ENCODE data around the gene TPCN1.

Gene TPCN1

DNA sequence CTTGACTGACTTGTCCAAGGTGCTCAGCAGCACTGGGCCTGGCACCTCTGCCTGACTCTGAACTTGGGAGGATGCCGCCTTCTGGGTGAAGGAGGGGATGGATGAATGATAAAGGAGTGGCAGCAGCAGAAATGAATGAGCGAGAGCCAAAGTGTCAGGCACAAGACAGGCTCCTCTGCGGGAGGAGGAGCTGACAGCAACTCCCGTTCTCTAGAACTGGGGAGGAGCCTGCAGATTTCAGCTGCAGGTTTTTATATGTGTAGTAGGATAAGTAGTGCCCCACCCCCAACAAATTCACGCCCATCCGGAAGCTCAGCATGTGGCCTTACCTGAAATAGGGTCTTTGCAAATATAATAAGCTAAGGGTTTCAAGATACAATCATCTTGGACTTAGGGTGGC lies 80.5 kb downstream of the TPCN1 start:
- H3K9me3 ChIP-seq (ENCODE audit: insufficient read depth, low read depth, low read length) = no peaks in the 10 kb centered on the region
- H3K4me3 ChIP-seq (ENCODE audit: low read length) = no peak overlapping the region
- H3K27ac ChIP-seq (ENCODE audit: low read depth, low read length) = no peak overlapping the region
- no peaks in the 10 kb centered on the region for H3K27me3 ChIP-seq (ENCODE audit: insufficient read depth, low read length)
- H3K4me1 ChIP-seq (ENCODE audit: insufficient read depth, low read length) = peaks cover 17% of the 10 kb centered on the region
- no peak overlapping the region for H3K9ac ChIP-seq (ENCODE audit: low read depth, low read length)
- WGBS = 69% methylated on average over 4 of the region's 6 CpGs
- H3K36me3 ChIP-seq (ENCODE audit: insufficient read depth, low read length) = no peaks in the 10 kb centered on the region

DNA sequence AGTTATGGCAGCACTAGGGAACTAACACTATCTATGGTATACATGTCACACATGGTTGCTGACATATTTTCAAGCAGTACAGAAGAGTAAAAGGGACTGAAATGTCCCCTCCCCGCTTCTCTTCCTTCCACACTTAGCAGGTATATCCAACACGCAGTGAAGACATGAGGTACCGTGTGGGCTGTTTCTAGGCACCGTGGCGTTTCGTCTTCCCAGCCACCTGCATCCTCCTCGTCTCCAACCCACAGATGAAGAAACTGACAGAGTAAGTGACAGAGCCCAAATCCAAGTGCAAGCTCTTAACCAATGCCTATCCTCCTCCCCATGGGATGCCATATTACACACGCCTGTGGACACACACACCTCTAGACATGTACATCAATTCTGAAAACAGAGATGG lies 81.2 kb downstream of the TPCN1 start:
- H3K9ac ChIP-seq (ENCODE audit: low read depth, low read length) = no peak overlapping the region
- no peaks in the 10 kb centered on the region for H3K36me3 ChIP-seq (ENCODE audit: insufficient read depth, low read length)

DNA sequence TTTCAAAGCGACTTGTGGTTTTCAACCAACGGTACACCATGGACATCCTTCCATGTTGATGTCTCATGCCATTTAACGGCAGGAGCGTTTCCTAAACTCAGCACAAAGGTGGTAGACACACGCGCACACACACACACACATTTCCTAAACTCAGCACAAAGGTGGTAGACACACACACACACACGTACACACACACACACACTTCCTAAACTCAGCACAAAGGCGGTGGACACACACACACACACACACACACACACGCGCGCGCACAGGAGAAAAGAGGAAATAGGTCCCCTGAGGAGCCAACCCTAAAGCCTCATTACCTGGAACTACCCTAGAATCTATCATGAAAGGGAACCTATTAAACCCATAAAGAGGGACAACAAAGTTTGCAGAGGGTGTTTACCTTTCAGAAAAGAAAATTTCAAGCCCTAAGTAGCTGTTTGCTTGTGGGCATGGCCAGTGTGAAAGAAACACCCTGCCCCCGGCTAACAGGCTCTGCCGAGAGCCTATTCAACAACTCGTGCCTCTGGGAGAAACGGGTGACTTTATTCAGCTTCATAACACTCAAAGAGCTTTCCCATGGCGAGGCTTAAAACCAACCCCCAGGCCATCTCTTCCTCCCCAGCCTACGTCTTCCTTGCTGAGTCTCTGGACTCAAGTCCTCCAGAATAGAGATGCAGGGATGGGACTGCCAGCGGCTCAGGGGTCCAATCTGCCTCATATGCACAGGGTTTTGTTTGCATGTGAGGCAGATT lies 81.8 kb downstream of the TPCN1 start:
- Histone ChIP-seq H3K4me3 (ENCODE audit: low read length) (no peak overlapping the region), H3K27me3 (ENCODE audit: insufficient read depth, low read length) (no peaks in the 10 kb centered on the region), H3K36me3 (ENCODE audit: insufficient read depth, low read length) (no peaks in the 10 kb centered on the region), H3K27ac (ENCODE audit: low read depth, low read length) (no peak overlapping the region), H3K4me1 (ENCODE audit: insufficient read depth, low read length) (peaks cover 17% of the 10 kb centered on the region), H3K9me3 (ENCODE audit: insufficient read depth, low read depth, low read length) (no peaks in the 10 kb centered on the region), H3K9ac (ENCODE audit: low read depth, low read length) (no peak overlapping the region)
- 55% methylated on average over 19 of the region's 19 CpGs for WGBS

More for the DNA sequence above, 81.2 kb downstream of the TPCN1 start:
- Histone ChIP-seq H3K27me3 (ENCODE audit: insufficient read depth, low read length) (no peaks in the 10 kb centered on the region), H3K9me3 (ENCODE audit: insufficient read depth, low read depth, low read length) (no peaks in the 10 kb centered on the region), H3K27ac (ENCODE audit: low read depth, low read length) (no peak overlapping the region), H3K4me3 (ENCODE audit: low read length) (no peak overlapping the region), H3K4me1 (ENCODE audit: insufficient read depth, low read length) (peaks cover 17% of the 10 kb centered on the region)
- WGBS = 89% methylated on average over 8 of the region's 8 CpGs

DNA sequence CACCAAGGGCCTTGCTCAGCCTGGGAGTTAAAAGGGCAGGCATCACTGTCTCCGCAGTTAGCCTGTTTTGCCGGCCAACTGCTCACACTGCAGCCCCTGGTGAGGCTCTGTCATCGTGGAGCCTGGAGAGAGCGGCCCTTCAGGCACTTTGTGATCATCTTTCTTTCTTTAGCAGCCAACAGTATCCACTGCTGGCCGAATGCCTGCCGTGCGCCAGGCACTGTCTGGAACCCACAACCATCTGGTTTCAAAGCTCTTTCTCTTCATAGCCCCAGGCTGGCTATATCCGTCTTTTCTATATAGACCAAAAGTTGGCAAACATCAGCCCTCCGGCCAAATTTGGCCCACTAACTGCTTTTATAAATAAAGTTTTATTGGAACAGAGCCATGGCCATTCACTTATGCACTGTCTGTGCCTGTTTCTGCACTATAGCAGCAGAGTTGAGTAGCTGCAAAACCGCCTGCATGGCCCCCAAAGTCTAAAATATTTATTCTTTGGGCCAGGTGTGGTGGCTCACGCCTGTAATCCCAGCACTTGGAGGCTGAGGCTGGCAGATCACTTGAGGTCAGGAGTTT lies 84.1 kb downstream of the TPCN1 start:
- Histone ChIP-seq H3K27ac (ENCODE audit: low read depth, low read length) (no peak overlapping the region), H3K4me3 (ENCODE audit: low read length) (no peak overlapping the region), H3K27me3 (ENCODE audit: insufficient read depth, low read length) (no peaks in the 10 kb centered on the region), H3K9me3 (ENCODE audit: insufficient read depth, low read depth, low read length) (0 out of 2 replicates have a peak, but pooled peaks cover 3% of the 10 kb centered on the region), H3K9ac (ENCODE audit: low read depth, low read length) (no peak overlapping the region), H3K36me3 (ENCODE audit: insufficient read depth, low read length) (no peaks in the 10 kb centered on the region), H3K4me1 (ENCODE audit: insufficient read depth, low read length) (peaks cover 9% of the 10 kb centered on the region)
- 93% methylated on average over 11 of the region's 11 CpGs for WGBS

DNA sequence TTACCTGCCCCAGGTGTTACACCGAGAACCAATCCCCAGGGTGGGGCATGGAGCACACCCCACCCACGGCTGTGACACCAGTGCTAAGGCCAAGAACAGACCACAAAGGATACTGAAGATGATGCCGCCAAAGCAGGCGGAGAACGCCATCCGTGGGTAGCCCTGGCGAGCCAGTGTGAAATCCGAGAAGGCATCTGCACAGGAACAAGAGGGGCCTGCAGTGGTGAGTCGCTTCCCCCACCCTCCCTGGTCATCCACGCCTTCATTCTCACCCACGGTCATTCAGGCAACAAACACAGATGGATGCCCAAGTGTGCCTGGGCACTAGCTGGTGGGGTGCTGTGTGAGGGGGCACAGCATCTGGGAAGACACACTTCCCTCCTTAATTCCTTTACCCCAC lies 85.1 kb downstream of the TPCN1 start:
- H3K4me3 ChIP-seq (ENCODE audit: low read length) = no peak overlapping the region
- 0 out of 2 replicates have a peak, but pooled peaks cover 3% of the 10 kb centered on the region for H3K9me3 ChIP-seq (ENCODE audit: insufficient read depth, low read depth, low read length)
- peaks cover 9% of the 10 kb centered on the region for H3K4me1 ChIP-seq (ENCODE audit: insufficient read depth, low read length)
- H3K36me3 ChIP-seq (ENCODE audit: insufficient read depth, low read length) = no peaks in the 10 kb centered on the region
- no peaks in the 10 kb centered on the region for H3K27me3 ChIP-seq (ENCODE audit: insufficient read depth, low read length)
- WGBS = 87% methylated on average over 11 of the region's 11 CpGs
- no peak overlapping the region for H3K9ac ChIP-seq (ENCODE audit: low read depth, low read length)
- no peak overlapping the region for H3K27ac ChIP-seq (ENCODE audit: low read depth, low read length)

DNA sequence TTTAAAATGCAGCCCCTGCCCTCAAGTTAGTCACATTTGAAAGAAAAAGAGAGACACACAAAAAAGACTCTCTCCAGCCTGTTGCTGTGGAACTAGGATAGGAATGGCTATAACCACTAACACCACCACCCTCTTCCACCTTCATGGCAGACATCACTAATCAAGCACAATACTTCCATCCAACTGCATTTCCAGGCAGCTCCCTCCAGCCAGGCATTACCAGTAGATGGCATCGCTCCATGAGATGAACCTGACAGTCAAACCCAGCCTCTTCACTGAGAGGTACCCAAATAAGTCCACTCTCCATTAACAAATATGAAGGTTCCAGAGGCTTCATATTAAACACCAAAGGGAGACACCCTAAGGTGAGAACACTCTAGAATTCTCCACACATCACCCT lies 89.2 kb downstream of the TPCN1 start:
- Histone ChIP-seq H3K4me3 (ENCODE audit: low read length) (no peak overlapping the region), H3K9ac (ENCODE audit: low read depth, low read length) (no peak overlapping the region), H3K36me3 (ENCODE audit: insufficient read depth, low read length) (peaks cover 7% of the 10 kb centered on the region; the same call in 1 of the 2 replicates), H3K4me1 (ENCODE audit: insufficient read depth, low read length) (no peaks in the 10 kb centered on the region), H3K27me3 (ENCODE audit: insufficient read depth, low read length) (no peaks in the 10 kb centered on the region), H3K27ac (ENCODE audit: low read depth, low read length) (no peak overlapping the region), H3K9me3 (ENCODE audit: insufficient read depth, low read depth, low read length) (0 out of 2 replicates have a peak, but pooled peaks cover 3% of the 10 kb centered on the region)
- WGBS = 93% methylated on average over 1 of the region's 1 CpG

DNA sequence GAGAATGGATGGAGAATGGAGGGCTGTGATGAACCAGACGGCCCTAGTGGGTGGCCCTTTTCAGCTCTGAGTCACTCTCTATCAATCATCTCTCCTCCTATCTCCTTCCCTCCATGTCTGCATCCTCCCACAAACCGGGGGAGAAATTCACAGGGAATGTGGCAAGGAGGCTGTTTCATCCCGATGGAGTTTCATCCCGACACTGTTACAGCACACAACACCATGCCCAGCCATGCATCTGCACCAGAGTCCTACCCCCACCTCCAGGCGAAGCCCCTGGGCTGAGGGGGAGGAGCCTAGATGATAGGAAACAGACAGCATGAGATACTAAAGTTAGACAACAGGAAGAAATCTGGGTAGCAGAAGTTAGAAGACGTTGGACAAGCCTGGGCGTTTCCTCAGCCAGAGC lies 92.9 kb downstream of the TPCN1 start:
- Histone ChIP-seq H3K27ac (ENCODE audit: low read depth, low read length) (no peak overlapping the region), H3K9me3 (ENCODE audit: insufficient read depth, low read depth, low read length) (0 out of 2 replicates have a peak, but pooled peaks cover 3% of the 10 kb centered on the region), H3K36me3 (ENCODE audit: insufficient read depth, low read length) (peaks cover 17% of the 10 kb centered on the region), H3K9ac (ENCODE audit: low read depth, low read length) (no peak overlapping the region), H3K4me3 (ENCODE audit: low read length) (no peak overlapping the region), H3K4me1 (ENCODE audit: insufficient read depth, low read length) (no peaks in the 10 kb centered on the region), H3K27me3 (ENCODE audit: insufficient read depth, low read length) (no peaks in the 10 kb centered on the region)
- WGBS = 71% methylated on average over 4 of the region's 7 CpGs

DNA sequence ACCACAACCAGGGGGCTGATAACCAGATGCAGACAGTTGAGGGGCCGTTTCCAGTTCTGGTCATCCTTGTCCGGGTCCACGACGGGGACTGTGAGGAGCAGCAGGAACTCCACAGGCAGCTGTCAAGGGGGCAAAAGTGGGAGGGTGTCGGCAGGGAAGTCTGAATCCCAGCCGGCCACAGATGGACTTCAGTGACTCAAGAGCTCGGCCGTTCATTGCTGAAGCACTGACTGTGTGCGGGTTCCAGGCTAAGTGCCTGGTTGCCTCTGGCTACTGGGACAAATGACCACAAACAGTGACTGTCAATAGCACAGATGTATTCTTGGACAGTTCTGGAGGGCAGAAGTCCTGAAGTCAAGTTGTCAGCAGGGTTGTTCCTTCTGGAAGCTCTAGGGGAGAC lies 94.1 kb downstream of the TPCN1 start:
- H3K4me1 ChIP-seq (ENCODE audit: insufficient read depth, low read length) = no peaks in the 10 kb centered on the region
- no peak overlapping the region for H3K27ac ChIP-seq (ENCODE audit: low read depth, low read length)
- H3K9me3 ChIP-seq (ENCODE audit: insufficient read depth, low read depth, low read length) = no peaks in the 10 kb centered on the region
- H3K27me3 ChIP-seq (ENCODE audit: insufficient read depth, low read length) = no peaks in the 10 kb centered on the region
- WGBS = 94% methylated on average over 9 of the region's 9 CpGs
- H3K9ac ChIP-seq (ENCODE audit: low read depth, low read length) = no peak overlapping the region
- H3K36me3 ChIP-seq (ENCODE audit: insufficient read depth, low read length) = peaks cover 17% of the 10 kb centered on the region
- H3K4me3 ChIP-seq (ENCODE audit: low read length) = no peak overlapping the region

DNA sequence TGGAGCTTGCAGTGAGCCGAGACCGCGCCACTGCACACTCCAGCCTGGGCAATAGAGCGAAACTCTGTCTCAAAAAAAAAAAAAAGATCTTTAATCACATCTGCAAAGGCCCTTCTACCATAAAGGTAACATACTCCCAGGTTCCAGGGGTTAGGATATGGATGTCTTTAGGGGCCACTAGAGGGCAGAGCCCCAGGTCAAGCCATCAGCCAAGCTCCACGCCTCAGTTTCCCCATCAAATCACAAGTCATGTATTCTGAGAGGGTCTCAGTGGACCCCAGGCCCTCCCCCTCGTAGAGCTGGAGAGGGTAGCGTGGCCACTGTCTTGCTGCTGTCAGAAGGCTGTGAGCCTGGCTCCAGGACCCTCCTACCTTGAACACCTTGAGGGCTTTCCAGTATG lies 94.9 kb downstream of the TPCN1 start:
- no peaks in the 10 kb centered on the region for H3K4me1 ChIP-seq (ENCODE audit: insufficient read depth, low read length)
- WGBS = 94% methylated on average over 7 of the region's 7 CpGs
- H3K27me3 ChIP-seq (ENCODE audit: insufficient read depth, low read length) = no peaks in the 10 kb centered on the region
- no peak overlapping the region for H3K27ac ChIP-seq (ENCODE audit: low read depth, low read length)
- H3K9me3 ChIP-seq (ENCODE audit: insufficient read depth, low read depth, low read length) = no peaks in the 10 kb centered on the region
- H3K9ac ChIP-seq (ENCODE audit: low read depth, low read length) = no peak overlapping the region
- H3K36me3 ChIP-seq (ENCODE audit: insufficient read depth, low read length) = peaks cover 17% of the 10 kb centered on the region
- no peak overlapping the region for H3K4me3 ChIP-seq (ENCODE audit: low read length)

DNA sequence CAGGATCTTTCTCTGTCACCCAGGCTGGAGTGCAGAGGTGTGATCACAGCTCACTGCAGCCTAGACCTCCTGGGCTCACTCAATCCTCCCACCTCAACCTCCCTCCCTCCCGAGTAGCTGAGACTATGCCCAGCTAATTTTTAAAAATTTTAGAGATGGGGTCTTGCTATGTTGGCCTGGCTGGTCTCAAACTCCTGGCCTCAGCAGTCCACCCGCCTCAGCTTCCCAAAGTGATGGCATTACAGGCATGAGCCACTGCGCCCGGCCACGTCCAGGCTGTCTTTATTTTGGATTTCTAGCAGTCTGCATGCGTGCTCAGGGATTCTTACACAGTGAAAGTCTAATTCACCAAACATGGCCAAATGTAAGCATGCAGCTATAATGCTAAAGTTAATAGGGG lies 95.9 kb downstream of the TPCN1 start:
- Histone ChIP-seq H3K27ac (ENCODE audit: low read depth, low read length) (no peak overlapping the region), H3K4me1 (ENCODE audit: insufficient read depth, low read length) (no peaks in the 10 kb centered on the region), H3K9me3 (ENCODE audit: insufficient read depth, low read depth, low read length) (no peaks in the 10 kb centered on the region), H3K27me3 (ENCODE audit: insufficient read depth, low read length) (no peaks in the 10 kb centered on the region), H3K4me3 (ENCODE audit: low read length) (no peak overlapping the region), H3K36me3 (ENCODE audit: insufficient read depth, low read length) (peaks cover 17% of the 10 kb centered on the region), H3K9ac (ENCODE audit: low read depth, low read length) (no peak overlapping the region)
- WGBS = 95% methylated on average over 6 of the region's 6 CpGs

DNA sequence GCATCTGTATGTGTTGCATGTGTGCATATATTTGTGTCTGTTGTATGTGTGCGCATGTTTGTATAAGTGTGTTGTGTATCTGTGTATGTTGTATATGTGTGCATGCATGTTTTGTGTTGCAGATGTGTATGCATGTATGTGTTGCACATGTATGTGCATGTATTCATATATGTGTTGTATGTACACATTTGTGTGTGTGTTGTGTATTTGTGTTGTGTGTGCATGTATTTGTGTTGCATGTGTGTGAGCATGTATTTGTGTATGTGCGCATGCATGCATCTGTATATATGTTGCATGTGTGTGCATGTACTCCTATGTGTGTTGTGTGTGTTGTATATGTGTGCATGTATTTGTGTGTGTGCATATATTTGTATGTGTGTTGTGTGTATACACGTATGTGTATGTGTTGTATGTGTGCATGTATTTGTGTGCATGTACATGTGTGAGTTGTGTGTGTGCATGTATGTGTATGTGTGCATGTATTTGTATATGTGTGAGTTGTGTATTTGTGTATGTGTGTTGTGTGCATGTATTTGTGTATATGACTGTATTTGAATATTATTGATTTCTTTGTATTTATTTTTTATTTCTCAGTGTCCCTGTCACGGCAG lies 96.9 kb downstream of the TPCN1 start:
- WGBS = 93% methylated on average over 4 of the region's 4 CpGs
- H3K9ac ChIP-seq (ENCODE audit: low read depth, low read length) = no peak overlapping the region
- no peaks in the 10 kb centered on the region for H3K4me1 ChIP-seq (ENCODE audit: insufficient read depth, low read length)
- H3K27ac ChIP-seq (ENCODE audit: low read depth, low read length) = no peak overlapping the region
- H3K4me3 ChIP-seq (ENCODE audit: low read length) = no peak overlapping the region
- H3K27me3 ChIP-seq (ENCODE audit: insufficient read depth, low read length) = no peaks in the 10 kb centered on the region
- H3K36me3 ChIP-seq (ENCODE audit: insufficient read depth, low read length) = peaks cover 17% of the 10 kb centered on the region
- no peaks in the 10 kb centered on the region for H3K9me3 ChIP-seq (ENCODE audit: insufficient read depth, low read depth, low read length)

Data from HUES64 (cell line).